ENCODE measurements around the gene SAPCD2.

Gene SAPCD2

GRCh38 chr9:137019891-137020683 is 50.3 kb downstream of the SAPCD2 start:
- no peak for DNase-seq (ENCODE audit: low read depth in 1 of 2, low spot score in 1 of 2)

- DNase-seq (ENCODE audit: low read depth in 1 of 2, low spot score in 1 of 2): no peak
These were observed 51.4 kb downstream of the SAPCD2 start for GRCh38 chr9:137018761-137019559.

GRCh38 chr9:137017791-137018497 is 52.4 kb downstream of the SAPCD2 start:
- DNase-seq (ENCODE audit: low read depth in 1 of 2, low spot score in 1 of 2): no peak

- DNase-seq (ENCODE audit: low read depth in 1 of 2, low spot score in 1 of 2): no peak
These were observed 53.3 kb downstream of the SAPCD2 start for GRCh38 chr9:137017071-137017470.

GRCh38 chr9:137016436-137016835 is 53.9 kb downstream of the SAPCD2 start:
- DNase-seq (ENCODE audit: low read depth in 1 of 2, low spot score in 1 of 2): no peak

GRCh38 chr9:137015976-137016375 is 54.4 kb downstream of the SAPCD2 start:
- DNase-seq (ENCODE audit: low read depth in 1 of 2, low spot score in 1 of 2): no peak

- no peak for DNase-seq (ENCODE audit: low read depth in 1 of 2, low spot score in 1 of 2)
These were observed 54.8 kb downstream of the SAPCD2 start for GRCh38 chr9:137015540-137015930.

GRCh38 chr9:137014776-137015539 is 55.4 kb downstream of the SAPCD2 start:
- no peak for DNase-seq (ENCODE audit: low read depth in 1 of 2, low spot score in 1 of 2)

- no peak for DNase-seq (ENCODE audit: low read depth in 1 of 2, low spot score in 1 of 2)
These were observed 56.2 kb downstream of the SAPCD2 start for GRCh38 chr9:137014166-137014565.

GRCh38 chr9:137013571-137013940 is 56.8 kb downstream of the SAPCD2 start:
- no peak for DNase-seq (ENCODE audit: low read depth in 1 of 2, low spot score in 1 of 2)

- no peak for DNase-seq (ENCODE audit: low read depth in 1 of 2, low spot score in 1 of 2)
These were observed 57.4 kb downstream of the SAPCD2 start for GRCh38 chr9:137012694-137013570.
